Measurements from ENCODE around the gene CGB8.
A peak's percentile ranks its signal among the peaks of the same experiment; 100 is the strongest.
"Not testable (repeated sequence)": the region's sequence is repeated elsewhere in the genome, so short reads cannot be mapped to it uniquely, and the experiment has no call there.

The CGB8 gene

DNA sequence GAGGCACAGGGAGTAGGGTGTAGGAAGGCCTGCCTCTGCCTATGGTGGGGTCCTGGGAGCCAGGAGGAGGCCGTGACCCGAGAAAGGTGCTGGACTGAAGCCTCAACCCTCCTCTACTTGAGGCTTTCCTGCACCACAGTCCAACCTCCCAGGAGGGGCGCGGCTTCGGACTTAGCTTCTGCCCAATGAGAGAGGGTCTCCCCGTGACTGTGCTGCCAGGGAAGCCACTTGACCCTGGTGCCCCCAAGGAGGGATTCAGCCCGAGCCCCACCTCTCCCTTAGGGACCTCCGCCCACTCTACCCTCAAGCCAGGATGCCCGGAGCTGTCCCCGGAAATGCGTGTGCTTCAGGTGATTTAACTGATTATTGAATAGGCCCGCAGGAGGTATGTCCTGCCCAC, at the start of gene CGB8:
TSS of gene CGB8 (minus strand) at position 101 of the 400 bp plus-strand sequence. CDS start 372 bp downstream, outside the sequence.
- not testable (repeated sequence) for DNase-seq

DNA sequence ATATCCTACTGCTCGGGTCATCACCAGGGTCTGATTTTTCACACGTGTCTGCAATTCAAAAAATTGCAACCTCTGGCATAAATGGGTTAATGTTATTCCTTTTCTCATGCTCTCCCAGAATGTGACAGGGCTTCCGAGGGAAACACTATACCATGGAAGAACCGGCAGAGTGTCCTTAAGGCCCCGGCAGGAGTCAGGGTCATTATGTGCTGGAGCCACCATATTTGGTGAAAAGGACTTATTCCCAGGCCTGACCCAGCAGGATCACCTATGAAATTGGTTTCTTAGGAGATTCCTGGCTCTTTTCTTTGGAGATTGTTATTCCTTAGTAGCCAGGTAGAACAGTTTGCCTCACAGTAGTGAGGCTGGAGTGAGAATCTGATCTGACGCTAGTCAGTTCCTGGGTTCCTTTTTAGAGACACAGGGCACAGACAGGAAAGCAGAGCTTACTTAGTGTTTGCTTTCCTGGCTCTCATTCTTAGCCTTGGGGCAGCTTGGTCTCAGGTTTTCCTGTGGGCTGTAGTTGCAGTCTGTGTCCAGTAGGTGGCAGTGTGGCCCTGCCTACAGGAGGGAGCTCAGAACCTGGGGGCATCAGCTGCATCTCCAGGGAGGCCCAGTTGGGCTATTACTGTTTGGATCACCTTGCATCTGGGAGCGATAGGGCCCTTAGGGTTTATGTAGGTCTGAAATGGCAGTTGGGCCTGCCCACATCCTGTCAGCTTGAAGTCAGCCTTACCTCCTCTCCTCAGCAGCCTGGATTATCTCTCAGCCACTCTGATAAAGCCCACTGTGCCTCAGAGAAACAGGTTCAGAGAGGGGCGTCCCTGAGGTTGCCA, 48.8 kb upstream of the CGB8 start:
- DNase-seq, result peak; percentile 90

DNA sequence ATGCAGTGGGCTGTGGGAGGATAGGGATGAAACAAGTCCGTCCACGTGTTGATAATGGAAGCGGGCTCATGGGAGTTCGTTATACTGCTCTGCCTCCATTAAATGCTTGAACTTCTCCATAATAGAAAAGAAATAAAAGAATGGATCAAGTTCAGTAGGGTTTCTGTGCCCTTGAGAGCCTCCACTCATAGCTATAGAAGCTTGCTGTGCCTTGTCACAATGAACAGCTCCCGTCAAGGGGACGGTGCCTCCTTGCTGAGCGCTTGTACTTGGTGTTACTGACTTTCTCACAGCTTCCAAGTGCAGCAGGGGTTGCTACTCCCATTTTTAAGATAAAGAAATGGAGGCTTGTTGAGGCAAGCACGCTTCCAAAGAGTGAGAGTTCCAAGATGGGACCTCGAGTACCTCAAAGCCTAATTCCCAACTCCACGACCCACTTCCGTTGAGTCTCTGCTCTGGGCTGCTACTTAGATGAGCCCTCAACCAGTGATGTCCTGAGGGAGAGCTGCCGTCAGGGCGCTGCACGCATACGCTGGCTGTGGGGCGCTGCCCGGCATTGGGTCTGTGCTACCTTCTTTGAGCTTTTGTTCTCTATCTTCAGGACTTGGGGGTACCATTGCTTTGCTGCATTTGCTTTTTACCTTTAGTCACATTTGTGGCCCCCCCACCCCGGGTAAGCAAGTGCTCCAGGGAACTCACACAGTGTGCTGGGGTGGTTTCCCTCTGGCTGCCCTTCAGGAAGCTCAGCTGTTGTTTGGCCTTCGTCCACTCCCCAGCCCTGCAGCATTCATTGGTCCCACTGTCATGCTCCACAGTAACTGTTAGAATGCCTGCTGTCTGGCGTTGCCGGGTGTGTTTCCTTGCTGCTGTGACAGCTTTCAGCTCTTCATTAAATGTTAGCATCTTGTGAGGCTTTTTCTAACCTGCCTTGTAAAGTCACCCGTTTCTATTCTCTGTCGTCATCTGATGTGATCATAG, 45.9 kb upstream of the CGB8 start:
- DNase-seq, result no peak

DNA sequence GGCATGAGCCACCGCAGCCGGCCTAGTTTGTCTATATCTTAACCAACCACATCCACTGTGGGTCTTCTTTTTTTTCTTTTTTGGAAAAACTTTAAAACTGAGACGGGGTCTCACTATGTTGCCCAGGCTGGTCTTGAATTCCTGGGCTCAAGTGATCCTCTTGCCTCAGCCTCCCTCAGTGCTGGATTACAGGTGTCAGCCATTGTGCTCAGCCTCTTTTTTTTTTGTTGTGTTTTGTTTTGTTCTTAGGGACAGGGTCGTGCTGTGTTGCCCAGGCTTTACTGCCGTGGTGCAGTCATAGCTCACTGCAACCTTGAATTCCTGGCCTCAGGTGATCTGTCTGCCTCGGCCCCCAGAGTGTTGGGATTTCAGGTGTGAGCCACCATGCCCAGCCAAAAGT, 43.8 kb upstream of the CGB8 start:
- no peak for DNase-seq

DNA sequence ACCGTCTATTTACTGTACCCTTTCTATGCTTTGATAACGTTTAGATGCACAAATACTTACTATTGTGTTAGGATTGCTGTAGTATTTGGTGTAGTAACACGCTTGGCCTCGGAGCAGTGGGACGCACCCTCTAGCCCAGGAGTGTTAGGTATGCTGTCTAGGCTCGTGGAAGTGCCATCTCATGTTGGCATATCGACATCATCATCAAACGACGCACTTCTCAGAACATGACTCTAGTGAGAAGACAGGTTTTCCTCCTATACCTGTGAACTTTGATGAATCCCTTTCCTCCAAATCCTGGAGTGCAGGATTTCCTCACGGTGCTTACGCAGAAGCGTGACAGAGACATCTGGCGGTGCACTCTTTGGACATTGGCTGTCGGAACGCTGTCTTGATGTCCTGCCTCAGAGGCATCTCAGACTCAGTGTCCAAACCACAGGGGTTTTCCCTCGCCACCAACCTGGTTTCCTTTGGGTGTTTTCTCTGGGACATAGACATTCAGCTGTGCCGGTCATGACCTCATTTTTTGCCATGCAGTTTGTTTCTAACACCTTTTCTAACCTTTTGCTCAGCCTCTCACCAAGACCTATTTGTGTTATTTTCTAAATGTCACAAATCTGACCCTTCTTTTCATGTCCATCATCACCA, 42.6 kb upstream of the CGB8 start:
- no peak for DNase-seq

DNA sequence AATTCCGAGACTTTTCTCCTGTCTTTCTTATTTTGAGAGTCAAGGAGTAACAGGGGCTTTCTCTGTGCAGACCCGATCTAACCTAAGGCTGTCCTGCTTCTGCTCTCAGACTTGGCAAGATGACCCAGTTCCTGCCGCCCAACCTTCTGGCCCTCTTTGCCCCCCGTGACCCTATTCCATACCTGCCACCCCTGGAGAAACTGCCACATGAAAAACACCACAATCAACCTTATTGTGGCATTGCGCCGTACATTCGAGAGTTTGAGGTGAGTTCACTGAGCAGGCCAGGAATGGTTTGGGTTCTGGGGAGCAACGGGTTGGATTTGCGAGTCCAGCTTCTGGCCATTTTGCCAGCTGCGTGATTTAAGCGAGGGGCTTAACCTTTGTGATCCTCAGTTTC, 37.4 kb upstream of the CGB8 start:
- no peak for DNase-seq

DNA sequence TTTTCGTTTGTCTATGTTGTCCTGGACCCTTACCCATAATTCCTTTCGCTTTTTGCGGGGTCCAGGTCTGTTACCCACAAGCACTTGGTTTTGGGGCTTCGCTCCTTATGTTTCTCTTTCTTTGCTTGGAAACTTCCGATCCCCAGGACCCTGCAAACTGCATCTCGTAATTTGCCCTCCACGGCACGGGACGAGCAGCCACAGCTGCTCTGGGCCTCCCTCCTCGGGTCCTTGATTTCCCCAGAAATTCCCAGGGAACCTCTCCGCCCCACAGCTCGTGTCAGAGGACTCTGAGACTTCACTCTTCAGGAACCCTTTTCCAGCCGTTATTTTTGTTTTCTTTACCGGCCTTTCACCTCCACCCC, 36.9 kb upstream of the CGB8 start:
- peak; percentile 50 for DNase-seq

DNA sequence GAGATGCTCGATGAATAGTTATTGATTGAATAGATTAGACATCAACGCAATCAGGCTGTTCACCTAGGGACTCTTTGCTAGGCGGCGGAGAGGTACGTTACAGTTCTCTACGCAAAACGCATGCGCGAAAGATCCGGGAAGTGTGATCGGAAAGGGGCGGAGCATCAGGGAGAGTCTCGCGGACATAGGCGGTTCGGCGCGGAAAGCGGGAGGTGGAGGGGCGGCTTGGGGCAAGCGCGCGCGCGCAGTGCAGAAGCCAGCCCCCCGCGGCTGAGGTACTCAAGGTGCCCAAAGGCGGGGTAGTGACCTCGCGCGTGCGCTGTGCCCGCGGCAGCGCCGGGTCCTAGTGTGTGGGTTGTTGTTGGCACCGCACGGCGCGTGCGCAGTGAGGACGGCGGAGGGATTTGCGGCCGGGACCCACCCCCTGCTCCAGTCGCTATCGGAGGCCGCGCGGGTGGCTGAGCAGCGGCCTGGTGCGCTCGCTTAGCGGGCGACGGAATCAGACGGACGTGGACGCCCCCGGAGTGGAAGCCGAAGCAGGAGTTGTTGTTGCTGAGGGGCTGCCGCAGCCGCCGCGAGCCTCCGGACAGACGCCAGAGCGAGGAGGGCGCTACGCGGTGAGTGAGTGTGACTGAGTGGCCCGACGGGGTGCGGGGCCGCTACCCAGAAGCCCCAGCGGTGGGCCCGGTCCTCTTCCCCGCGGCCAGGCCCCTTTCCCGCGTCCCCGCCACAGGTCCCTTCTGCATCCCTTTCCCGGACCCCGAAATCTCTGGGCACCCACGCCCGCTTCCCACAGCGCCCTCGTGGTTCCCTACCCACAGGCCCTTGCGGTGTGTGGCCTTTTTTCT, 36.3 kb upstream of the CGB8 start, which contains the start of gene SNRNP70:
TSS of gene SNRNP70 (plus strand) at position 432 of the 848 bp plus-strand sequence. CDS start 964 bp downstream, outside the sequence.
- peak; percentile 100 for DNase-seq

DNA sequence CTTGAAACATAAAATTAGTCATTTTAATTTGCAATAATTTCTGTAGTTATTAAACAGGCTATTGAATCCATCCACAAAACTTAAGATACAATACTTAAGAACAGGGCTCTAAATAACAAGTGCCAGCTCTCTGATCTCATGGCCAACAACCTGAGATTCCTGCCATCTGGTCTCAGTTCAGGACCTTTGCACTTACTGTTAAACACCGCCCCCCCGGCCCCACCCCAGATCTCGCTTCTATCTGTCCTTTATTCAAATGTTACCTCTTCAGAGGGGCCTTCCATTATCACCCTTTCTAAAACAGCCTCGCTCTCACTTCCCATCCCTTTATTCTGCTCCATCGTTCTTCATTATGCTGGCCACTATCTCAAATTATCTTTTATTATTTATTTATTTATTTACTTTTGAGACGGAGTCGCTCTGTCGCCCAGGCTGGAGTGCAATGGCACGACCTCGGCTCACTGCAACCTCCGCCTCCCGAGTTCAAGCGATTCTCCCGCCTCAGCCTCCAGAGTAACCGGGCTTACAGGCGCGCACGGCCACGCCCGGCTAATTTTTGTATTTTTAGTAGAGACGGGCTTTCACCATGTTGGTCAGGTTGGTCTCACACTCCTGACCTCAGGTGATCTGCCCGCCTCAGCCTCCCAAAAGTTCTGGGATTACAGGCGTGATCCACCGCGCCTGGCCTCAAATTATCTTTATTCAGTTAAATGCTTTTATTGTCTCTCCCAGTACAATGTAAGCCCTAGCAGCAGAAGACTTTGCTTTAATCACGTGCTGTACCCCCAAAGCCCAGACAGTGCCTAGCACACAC, 35.5 kb upstream of the CGB8 start:
- peak; percentile 46 for DNase-seq

DNA sequence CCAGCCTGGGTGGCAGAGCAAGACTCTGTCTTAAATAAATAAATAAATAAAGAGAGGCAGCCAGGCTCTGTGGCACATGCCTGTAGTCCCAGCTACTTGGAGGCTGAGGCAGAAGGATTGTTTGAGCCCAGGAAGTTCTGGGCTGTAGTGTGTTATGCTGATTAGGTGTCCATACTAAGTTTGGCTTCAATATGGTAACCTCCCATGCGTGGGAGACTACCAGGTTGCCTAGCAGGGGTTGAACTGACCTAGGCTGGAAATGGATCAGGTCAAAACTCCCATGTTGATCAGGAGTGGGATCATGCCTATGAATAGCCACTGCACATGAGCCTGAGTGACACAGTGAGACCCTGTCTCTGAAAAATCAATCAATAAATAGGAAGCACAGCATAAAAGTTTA, 32.4 kb upstream of the CGB8 start:
- DNase-seq, result no peak

DNA sequence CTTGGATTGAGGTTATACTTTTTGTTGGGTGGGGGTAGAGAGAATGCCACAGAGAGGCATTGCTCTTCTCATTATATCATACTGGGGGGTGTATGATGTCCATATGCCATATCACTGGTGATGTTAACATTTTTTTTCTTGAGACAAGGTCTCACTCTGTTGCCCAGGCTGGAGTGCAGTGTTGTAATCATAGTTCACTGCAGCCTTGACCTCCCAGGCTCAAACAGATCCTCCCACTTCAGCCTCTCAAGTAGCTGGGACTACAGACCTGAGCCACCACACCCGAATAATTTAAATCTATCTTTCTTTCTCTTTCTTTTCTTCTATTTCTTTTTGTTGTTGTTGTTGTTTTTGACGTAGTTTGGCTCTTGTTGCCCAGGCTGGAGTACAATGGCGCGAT, 31.5 kb upstream of the CGB8 start:
- DNase-seq, result no peak

DNA sequence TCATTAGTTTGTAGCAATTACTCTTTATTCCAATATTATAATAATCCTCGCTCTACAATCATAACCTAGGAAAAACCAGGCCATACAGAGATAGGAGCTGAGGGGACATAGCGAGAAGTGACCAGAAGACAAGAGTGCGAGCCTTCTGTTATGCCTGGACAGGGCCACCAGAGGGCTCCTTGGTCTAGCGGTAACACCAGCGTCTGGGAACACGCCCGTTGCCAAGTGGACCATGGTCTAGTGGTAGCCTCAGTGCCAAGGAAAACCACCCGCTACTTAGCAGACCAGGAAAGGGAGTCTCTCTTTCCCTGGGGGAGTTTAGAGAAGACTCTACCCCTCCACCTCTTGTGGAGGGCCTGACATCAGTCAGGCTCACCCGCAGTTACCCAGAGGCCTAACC, 26.0 kb upstream of the CGB8 start:
- DNase-seq, result peak; percentile 80

DNA sequence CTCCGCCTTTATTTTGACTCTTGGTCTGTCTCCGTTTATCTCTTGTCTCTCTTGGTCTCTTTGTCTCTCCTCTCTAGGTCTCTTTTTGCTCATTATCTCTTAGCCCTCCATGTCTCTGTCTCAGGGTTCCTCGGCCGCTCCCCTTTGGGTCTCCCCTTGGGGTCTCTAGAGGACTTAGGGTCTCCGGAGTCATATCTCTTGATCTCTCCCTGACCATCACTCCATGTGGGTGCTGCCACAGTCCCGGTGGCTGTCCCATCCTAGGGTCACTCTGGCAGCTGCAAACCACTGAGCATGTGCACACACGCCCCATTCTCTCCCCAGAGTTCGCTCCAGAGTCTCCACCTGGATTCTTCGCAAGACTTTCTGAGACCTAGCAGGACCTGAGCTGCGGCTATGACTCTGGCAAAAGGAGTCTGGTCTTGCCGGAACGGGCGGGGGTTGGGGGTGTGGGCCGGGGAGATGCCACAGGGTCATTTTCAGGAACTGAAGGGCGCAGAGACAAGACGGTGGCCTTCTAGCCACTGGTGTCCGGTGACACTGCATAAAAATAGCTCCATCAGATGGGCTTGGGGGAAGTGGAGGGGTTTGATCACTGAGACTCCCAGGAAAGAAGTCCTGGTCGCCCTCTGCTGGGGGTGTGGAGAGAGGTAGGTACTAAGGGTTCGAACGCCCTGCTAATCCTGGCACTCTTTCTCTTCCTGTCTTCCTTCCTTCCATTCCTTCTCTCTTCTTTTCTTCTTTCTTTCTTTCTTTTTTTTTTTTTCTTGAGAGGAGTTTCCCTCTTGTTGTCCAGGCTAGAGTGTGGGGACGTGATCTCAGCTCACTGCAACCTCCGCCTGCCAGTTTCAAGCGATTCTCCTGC, 24.8 kb upstream of the CGB8 start:
- peak; percentile 56 for DNase-seq

DNA sequence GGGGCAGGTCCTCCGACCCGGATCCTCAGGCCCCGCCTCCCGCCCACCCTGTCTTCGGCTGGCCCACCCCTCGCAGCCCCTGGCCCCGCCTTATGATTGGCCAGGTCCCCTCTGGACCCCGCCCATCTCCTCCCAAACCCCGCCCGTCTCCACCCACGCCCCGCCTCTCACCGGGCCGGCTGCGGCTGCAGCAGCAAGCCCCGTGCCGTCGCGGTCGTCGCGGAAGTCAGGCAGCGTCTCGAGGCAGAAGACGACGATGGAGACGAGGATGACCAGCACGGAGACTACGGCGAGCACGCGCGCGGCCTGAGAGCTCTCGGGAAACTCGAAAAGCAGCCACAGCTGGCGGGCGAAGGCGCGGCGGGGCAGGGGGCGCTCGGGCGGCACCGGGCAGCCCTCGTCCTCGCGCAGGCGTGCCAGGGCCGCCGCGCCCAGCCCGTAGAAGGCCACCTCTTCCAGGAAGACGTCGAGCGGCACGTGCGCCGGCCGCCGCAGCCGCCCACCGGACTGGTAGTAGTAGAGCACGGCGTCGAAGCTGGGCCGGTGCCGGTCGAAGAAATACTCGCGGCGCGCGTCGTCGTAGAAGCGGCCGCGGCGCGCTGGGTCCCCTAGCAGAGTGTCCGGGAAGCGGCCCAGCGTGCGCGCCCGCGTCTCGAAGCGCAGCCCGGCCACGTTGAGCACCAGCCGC, 23.1 kb upstream of the CGB8 start:
- DNase-seq, result peak; percentile 41

DNA sequence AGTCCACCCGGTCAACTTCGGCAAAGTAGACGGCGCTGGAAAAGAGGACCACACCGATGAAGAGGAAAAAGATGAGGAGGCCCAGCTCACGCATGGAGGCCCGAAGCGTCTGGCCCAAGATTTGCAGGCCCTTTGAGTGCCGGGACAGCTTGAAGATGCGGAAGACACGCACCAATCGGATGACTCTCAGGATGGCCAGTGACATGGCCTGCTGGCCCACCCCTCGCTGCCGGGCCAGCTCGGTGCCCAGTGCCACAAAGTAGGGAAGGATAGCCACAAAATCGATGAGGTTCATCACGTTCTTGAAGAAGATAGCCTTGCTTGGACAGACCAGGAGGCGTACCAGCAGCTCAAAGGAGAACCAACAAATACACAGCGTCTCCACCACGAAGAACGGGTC, 21.5 kb upstream of the CGB8 start:
- no peak for DNase-seq

DNA sequence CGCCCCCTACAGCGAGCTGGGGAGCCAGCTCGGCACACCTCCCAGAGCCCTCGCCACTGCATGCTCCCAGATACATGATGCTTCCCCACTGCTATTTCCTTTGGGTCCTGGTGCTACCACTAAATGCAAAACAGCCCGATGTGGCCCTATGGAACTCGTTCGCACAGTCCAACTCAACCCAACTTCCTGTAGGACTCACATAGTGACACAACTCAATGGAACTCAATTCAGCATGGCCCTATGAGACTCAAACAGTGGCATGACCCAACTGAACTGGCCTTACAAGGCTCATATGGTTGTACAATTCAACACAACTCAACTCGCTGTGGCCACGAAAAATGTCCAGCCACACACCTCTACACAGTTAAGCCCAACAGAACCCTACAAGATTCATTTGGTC, 20.1 kb upstream of the CGB8 start:
- no peak for DNase-seq

DNA sequence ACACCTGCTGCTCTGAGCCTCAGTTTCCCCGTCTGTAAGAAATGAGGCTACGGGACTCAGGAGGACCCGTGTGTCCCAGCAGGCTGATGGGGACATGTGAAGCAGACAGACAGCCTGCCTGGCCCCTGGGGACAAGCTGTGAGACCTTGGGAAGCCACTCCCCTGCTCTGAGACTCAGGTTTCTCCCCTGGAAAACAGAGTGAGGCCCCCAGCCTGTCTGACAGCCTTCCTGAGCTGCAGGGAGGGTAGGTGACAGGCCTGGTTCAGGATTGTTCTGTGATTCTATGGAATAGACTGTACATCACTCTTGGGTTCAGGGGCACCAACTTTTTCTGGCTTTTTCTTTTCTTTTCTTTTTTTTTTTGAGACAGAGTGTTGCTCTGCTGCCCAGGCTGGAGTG, 18.6 kb upstream of the CGB8 start:
- no peak for DNase-seq

DNA sequence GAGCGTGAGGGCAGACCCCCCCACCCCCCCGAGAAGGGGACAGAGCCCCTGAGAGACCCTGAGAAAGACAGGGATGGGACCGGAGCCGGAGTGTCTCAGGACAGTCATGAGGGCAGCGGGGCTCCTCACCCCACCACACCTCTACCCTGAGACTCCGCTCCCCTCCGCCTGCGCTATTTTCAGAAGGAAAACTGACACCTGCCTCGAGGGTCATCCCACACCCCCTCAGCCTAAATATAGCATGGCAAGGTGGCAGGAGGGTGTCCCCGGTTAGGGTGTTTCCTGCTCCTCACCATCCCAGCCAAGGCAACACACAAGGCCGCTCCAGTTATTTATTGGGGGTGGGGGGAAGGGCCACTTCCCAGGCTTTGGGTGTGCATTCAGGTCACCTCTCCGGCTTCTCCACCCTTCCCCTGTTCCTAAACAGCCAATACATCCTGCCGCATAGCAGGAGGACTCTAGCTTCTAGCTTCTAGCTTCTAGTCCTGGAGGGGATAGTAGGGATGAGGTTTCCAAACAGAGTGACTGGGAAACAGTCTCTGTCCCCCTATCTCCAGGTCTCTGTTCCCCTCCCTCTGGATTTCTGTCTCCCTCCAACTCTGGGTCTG, 17.1 kb upstream of the CGB8 start:
- peak; percentile 17 for DNase-seq

Measured in DMS53 (cell line).